SH-SY5Y (cell line): ENCODE data around the gene ITCH.

Experiments
- GATA2 ChIP-seq: IDR thresholded peaks from 2 replicates; pipeline ENCODE4 v1.6.1; 2011; ENCODE audit warnings: mild to moderate bottlenecking, low read depth, low read length
- GATA3 ChIP-seq: IDR thresholded peaks from 2 replicates; pipeline ENCODE4 v1.6.1; 2011; ENCODE audit warnings: low read depth, mild to moderate bottlenecking, low read length, moderate library complexity

GRCh38 chr20:34549291-34549928, 186.3 kb downstream of the ITCH start:
- TF ChIP-seq GATA3 (no peak), GATA2 (no peak)
